NOMO-1 treated with DMSO at 0.1 percent for 48 hours (cell line): ENCODE results near the gene ARHGAP6.
"Not testable (repeated sequence)": the region's sequence is repeated elsewhere in the genome, so short reads cannot be mapped to it uniquely, and the experiment has no call there.

Experiments
- DNase-seq: peaks from one replicate; lab custom pipeline; 2025; ENCODE audit not compliant: unreplicated experiment; lab: John Stamatoyannopoulos, UW

The ARHGAP6 gene

DNA sequence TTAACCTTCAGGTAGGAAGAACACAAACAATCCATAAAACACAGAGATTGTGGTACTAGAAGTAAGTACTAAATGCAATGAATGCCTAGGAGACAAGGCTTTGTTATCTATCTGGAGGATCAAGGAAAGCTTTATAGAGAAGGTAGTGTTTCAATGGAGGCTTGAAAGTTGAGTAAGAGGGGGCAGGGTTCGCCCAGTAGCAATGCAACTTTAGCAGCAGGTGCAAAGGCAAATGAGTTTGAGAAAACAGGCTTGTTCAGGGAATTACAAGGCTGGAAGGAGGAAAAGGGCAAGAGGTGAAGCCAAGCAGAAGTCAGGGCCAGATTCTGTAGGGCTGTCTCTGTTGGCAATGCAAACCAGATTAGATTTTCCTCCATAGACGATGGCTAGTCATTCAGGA lies 408.0 kb downstream of the ARHGAP6 start:
- DNase-seq, result no peak

- no peak for DNase-seq
These were observed 408.4 kb downstream of the ARHGAP6 start for GRCh38 chrX:11257290-11257689.

DNA sequence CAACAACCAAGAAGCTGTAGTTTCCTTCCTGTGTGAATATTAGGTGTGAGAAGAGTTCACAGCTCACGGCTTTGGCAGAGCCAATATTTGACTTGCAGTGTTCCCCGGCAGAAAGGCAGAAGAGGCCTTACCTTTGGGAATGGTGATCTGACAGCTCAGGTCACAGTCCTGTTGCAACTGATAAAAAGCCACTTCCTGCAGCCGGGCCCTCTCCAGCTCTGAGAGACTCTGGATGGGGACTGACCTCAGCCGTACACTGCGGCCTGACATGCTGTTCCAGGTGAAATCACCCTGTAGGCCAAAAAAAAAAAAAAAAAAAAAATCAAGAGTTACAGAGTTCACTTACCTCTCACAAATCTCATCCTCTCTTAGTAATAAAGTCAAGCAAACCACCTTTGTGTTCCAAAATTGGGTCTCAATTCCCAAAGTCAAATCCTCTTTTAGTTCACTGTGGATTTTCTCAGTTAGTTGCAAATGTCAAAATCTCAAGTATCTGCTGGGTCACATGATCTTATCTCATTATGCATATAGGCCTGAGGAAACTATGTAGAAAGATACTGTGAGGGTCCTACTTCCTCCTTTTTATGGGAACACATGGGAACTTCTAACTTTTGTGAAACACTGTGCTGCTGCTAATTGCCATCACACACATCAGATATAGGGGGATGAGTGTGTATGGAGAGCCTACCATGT lies 411.2 kb downstream of the ARHGAP6 start:
- peak; percentile 20 for DNase-seq

GRCh38 chrX:11244636-11245035 lies 421.1 kb downstream of the ARHGAP6 start:
- DNase-seq, result no peak

DNA sequence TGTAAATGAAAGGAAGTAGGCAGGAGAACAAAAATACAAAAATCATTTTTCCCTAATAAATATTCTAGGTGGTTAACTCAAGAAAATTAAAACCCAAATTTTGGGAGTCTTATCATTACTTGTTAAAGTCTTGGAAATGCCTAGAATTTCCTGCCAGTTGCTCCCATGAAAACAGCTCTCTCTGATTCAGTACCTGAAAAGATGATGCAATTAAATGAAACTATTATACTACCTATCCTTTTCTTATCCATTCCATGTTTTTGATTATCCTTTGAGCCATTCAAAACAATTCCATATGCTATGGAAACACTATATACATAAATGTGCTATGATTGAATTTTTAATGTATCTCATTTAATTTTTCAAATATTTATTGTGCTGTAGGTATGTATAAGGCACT lies 423.0 kb downstream of the ARHGAP6 start:
- DNase-seq, result no peak

GRCh38 chrX:11241720-11242119 lies 424.0 kb downstream of the ARHGAP6 start:
- DNase-seq, result no peak

DNA sequence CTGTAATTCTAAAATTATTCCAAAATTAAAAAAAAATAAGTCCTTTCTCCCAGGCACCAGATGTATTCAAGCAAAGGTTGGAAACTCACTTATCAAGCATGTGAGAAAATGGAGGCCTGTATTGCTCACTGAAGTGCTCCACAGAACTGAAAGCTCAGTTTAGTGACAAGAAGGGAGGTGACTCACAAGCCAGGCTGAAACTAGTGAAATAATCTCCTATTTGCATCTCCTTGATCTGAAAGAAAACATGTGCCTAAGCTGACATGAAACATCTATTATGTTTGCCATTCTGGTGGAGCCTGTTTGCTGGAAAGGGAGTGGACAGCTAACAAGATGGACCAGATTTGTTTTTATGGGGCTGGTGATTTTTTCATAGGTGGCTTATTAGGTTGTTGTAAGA lies 426.5 kb downstream of the ARHGAP6 start:
- no peak for DNase-seq

DNA sequence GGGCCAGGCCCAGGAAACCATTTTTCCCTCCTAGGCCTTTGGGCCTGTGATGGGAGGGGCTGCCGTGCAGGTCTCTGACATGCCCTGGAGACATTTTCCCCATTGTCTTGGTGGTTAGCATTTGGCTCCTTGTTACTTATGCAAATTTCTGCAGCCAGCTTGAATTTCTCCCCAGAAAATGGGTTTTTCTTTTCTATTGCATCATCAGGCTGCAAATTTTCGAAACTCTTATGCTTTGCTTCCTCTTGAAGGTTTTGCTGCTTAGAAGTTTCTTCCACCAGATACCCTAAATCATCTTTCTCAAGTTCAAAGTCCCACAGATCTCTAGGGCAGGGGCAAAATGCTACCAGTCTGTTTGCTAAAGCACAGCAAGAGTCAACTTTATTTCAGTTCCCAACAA lies 430.3 kb downstream of the ARHGAP6 start:
- not testable (repeated sequence) for DNase-seq

- DNase-seq, result no peak
These were observed 450.4 kb downstream of the ARHGAP6 start for GRCh38 chrX:11215191-11215921.

DNA sequence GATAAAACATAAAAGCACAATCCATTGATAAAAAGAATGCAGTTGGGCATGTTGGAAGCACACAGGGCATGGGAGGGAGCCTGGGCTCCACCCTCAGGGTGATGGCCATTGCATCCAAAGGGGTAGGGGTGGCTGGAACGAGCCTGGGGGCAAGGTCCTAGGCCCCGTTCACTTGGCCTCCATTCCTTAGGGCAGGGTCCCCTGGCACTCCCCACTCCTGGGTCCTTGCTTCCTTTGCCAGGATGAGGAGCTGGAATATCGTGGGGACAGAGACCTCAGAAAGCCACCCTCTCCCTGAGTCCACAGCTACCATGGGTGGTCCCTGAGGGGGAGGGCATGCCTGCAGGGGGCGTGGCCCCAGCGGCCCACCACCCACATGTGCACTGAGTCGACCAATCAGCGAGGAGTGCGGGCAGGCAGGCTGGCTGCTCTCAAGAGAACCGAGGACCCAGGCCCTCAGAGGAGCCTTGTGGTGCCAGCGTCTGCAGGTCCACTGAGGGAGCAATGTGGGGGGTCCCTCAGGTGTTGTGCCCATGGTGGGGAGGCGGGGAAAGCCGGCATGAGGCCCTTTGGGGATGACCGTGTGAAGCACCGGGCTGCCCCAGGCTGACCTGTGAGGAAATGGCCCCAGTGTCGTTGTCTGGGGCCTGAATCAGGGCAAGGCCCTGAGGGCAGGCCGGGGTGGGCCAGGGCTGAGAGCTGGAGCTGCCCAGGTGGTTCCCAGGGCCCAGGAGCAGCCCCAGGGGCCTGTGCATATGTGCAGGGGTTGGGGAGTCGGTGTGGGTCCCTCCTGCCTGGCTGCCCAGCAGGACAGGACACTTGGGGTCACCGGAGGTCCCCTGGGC lies 451.2 kb downstream of the ARHGAP6 start:
- DNase-seq, result no peak

DNA sequence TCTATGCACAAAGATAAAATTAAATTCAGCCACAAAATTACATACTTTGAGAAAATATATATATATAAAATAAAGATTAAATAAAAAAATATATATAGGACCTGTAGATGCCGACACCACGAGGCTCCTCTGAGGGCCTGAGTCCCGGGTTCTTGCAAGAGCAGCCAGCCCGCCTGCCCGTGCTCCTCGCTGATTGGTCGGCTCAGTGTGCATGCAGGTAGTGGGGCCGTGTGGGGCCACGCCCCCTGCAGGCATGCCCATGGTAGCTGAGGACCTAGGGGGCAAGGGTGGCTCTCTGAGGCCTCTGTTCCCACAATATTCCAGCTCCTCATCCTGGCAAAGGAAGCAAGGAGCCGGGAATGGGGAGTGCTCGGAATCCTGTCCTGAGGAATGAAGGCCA lies 453.0 kb downstream of the ARHGAP6 start:
- DNase-seq, result no peak

DNA sequence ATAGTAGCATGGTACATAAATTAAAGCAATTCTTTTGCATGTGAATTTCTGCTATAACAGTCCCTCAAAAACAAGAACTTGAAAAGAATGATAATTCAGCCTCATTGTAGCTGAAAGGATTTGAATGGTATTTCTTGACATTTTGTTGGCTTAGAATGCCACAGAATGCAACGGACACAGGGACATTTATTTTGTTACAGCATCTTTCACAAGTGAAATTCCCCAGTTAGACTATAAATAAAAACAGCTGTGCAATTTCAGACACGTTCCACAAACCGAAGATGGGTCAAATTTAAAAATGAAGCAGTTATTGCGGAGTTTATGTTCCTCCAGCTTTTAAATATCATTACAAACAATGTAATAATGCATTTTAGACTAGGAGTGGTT lies 455.3 kb downstream of the ARHGAP6 start:
- no peak for DNase-seq

- no peak for DNase-seq
These were observed 455.8 kb downstream of the ARHGAP6 start for GRCh38 chrX:11209798-11210414.

DNA sequence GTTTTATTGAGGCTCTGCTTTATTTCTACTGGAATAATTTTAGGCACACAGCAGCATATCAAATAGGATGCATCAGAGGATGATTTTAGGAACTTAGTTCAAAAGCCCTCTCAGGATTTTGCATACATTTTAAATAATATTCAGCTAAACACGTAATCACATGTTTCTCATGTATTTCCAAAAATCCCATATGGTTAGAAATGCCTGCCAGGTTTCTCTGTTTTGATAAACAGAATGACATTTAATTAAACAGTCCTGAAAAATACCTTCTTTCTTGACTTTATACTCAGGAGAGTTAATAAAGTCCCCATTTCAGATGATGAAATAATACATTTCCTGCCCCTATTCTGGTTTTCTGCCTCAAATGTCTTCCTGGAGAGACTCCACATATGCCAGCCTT lies 459.0 kb downstream of the ARHGAP6 start:
- no peak for DNase-seq

GRCh38 chrX:11205796-11206195 lies 459.9 kb downstream of the ARHGAP6 start:
- DNase-seq, result no peak

DNA sequence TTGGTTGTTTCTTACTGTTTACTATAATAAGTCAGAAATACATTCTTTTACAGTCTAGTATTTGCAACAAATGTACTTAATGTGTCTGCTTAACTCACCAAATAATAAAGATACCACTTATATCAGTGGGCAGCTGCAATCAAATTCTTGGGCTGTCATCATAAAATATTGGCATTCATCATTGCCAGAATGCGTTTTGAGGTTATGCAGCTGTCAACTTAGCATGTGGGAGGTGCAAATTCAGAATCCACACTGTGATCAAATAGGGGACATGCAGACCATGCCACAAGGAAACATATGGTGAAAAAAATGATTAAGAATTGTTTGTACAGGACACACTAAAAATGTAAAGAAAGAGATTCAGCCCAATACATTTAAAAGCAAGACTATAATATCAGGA lies 468.0 kb downstream of the ARHGAP6 start:
- no peak for DNase-seq

- DNase-seq, result no peak
These were observed 469.2 kb downstream of the ARHGAP6 start for GRCh38 chrX:11196476-11196875.

DNA sequence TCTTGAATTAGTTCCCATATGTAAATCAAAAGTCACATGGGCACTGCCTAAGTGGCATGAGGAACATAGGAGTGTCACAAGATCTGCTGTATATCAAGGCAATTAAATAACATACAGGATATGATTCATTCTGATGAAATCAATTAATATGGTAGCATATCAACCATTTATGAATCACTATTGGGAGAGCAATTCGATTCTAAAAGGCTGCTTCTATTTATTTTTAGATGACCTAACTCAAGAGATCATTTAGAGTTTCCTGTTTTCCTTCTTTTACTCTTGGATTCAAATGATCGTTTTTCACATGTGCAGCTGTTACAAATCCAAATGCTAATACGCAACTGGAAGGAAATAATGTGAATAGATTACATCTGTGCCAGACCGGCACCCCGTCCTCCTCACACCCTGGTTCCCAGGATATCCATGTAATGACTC lies 472.7 kb downstream of the ARHGAP6 start:
- DNase-seq, result no peak

DNA sequence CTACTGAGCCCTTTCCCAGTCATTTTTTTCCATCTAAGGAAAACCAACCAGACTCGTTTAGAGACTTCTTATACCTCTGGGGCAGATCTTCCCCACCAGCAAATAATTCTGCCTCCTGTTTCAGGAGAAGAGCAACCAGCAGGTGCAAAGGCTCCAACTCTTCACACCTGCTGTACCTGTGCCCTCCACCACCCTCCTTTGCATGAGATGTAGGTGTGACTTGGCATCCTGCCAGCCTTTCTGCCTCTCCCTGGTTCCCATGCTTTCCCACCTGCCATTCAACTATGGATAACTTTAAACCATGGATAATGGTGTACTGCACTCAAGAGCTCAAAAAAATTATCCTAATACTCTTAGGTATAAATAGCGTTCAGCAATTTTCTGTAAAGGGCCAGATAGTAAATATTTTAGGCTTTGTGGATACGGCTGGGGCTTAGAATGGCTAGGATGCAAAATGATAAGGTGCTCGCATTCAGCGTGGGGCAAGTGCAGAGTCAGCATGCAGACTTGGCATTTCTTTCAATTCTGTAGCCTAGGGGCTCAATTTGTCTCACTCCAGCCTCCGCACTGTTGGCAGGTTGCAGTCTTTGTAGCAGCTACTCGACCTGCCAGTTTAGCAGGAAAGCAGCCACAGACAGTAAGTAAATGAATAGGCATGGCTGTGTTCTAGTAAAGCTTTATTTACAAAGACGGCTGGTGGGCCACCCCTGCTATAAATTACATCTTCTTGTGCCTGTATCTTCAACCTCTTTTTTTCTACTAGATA lies 474.8 kb downstream of the ARHGAP6 start:
- DNase-seq, result no peak

DNA sequence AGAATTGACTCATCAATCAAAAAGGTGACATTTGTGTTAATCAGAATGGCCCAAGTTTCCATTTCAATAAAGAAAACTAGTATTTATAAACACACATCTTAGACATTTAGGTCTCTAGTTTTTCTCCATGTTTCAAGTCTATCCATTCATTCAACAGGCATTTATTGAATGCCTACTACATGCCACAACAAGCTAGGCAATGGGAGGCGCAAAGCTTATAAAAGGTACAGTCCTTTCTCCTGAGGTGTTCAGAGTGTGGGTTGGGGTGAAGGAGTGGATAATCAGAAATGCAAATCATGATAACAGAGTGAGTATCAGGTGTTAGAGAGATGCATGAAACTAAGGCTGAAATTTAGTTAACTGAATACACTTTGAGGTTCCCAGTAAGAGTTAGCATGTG lies 476.6 kb downstream of the ARHGAP6 start:
- DNase-seq, result no peak

DNA sequence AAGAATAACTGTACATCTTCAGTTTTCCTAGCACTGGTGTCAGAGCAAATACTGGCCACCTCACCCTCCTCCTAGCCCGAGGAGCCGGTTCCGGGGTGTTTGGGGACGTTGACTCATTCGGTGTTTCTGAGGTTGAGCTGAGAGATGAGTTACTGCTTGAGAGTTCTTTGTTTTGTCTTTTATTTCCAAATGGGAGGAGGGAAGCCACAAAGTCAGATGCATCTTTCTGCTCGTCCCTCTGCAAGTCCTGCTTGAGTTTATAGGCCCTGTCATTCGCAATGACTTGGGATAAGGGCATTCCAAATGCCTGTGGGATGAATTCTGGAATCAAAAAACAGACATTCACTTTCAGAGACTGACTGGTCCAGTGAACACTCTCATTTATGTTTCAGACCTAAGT lies 477.1 kb downstream of the ARHGAP6 start:
- DNase-seq, result no peak
